GM19463 (cell line): ENCODE data around the gene C9.
"Not testable (repeated sequence)": the region's sequence is repeated elsewhere in the genome, so short reads cannot be mapped to it uniquely, and the experiment has no call there.

Experiments used
- ATAC-seq: cut with Tn5 transposase; IDR thresholded peaks from one replicate; pipeline ENCODE4 v1.9.1; 2021; ENCODE audit warnings: mild to moderate bottlenecking, moderate library complexity; ENCODE audit not compliant: unreplicated experiment

C9 gene

DNA sequence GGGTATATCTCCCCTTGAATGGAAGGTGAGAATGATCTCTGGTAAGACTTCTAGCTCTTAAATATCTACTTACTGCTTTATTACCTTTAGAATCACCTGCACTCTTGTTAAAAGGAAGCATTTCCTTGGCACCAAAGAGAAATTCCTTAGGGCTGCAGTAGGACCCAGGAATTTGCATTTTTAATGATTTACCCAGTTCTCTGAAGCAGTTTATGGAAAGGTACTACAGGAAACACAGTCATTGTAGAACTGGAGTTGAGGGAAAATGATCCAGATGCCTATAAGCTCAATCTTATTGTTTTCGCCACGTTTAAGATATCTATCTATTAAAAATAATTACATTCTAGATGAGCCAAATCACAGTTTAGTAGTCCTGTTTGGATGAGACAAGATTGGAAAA, 9.5 kb upstream of the C9 start:
- ATAC-seq, result no peak

- ATAC-seq, result no peak
These were observed 7.0 kb upstream of the C9 start for GRCh38 chr5:39371367-39371635.

DNA sequence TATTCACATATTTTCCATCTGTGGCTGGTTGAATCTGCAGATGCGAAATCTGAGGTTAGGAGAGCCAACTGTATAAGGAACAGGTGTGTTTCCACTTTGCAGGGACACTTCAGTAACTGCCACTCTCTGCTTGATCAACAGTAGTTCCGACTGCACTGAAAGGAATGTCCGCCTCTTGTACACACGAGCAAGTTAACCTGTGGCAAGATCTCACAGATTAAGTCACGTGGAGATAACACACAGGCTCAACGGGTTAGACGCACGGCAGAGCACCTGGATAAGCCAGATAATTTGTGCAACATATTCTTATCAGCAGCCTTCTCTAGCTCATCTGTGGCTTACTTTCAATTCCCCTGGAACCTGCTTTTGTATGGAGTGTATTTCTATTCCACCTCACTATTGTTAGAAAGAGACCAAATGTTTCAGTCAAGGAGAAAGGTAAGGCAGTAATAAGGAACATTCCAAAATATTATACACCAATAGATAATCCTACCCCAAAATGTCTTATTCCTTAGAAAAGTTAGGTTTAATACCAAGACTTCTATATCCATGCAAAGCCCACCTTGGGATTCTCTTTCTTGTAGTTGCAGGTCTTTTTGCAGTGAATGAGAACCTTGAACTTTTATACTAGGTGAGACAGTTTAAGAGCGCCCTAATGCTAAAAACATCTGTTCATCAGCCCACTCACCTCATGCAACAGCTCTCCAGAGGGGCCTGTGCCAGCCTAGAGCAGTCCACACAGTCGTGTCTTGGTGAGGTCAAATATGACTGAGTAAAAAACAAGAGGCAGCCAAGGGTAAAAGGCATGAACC, 6.5 kb upstream of the C9 start:
- ATAC-seq, result no peak

DNA sequence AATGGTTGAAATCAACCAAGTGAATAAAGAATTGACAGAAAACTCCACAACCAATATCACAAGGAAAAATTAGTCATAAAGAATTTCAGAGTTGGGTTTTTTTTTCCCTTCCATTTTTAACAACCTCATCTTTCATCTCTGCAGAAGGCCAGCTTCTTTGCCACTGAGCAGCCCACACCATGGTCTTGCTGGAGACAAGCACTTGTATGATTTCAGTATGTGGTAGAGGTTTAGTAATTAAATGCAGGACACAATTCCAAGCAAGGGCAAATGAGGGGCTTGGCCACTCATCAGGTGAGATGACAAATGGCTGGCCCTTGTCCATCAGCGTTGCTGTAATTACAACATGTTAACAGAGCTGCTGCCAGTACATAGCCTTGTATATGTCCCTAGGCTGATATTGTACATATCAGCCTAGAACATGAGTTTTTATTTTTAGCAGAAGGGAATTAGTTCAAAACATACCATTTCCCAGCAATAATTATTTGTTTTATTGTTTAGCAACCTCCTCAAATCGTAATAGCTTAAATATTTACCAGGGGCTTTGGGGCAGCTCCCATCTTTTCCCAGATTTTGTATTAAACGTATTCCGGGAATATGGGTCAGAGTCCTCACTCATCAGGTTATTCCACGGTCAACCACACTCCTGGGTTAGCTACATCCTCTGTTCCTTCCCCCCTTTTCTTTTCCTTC, 5.0 kb upstream of the C9 start:
- no peak for ATAC-seq

DNA sequence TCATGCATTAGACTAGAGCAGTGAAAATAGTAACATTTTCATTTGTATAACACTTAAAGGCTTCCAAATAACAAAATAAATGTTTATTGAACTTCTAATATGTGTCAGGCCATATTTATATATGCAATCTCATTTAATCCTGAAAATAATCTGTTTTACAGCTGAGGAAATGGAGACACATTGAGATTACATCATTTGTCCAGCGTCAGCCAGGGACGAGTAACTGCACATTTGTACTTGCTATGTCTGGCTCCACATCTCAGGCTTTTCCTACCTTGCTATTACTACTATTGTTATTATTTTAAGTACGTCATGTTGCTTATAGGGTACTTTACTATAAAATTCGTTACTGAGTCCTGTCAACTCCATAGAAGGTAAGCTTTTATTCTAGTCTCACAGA, 3.8 kb upstream of the C9 start:
- ATAC-seq, result no peak

DNA sequence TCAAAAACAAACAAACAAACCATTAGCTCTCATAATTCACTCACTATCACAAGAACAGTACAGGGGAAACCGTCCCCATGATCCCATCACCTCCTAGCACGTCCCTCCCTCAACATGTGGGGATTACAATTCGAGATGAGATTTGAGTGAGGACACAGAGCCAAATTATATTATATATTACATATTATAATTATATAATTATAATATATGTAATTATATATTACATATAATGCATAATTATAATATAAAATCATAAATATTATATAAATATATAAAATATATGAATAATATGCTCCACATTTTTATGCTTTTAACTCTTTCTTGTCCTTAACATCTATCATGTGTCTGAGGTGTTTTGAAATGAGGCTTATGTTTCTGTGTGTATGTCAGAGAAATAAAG, 3.4 kb upstream of the C9 start:
- ATAC-seq, result no peak

DNA sequence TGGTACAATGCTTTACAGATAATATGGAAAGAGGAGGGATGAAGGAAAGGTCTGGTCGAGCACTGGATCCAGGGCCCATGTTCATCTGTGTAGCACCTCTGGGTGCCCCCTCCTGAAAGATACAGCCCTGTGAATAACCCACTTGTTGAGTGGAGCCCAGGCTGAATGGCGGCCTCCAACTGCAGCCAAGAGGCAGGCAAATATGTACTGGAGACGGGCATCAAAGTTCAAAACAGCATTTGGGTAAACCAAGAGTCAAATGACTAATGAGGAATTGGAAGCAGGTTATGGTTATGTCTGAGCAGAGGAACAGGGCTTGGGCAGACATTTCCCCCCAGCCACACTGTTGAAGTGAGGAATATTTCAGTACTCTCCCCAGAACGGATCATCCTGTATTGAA, 1.1 kb downstream of the C9 start:
- ATAC-seq, result no peak

GRCh38 chr5:39362646-39363045, 1.6 kb downstream of the C9 start:
- ATAC-seq, result no peak

DNA sequence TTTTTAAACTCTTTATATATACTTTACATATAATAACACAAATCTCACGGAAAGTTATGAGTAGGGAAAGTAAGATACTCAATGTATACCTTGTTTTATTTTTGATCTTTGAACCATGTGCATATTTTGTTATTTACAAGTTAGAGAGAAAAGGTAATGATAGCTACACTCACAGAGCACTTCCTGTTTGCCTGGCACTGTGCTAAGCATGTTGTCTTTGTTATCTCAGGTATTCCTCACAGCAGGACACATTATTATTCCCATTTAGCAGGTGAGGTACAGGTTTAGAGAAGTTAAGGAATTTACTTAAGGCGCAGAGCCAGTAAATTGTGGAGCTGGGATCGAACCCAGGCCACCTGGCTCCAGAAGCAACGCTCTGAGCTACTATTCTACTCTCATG, 3.0 kb downstream of the C9 start:
- ATAC-seq, result no peak

GRCh38 chr5:39360471-39361111, 3.7 kb downstream of the C9 start:
- no peak for ATAC-seq

DNA sequence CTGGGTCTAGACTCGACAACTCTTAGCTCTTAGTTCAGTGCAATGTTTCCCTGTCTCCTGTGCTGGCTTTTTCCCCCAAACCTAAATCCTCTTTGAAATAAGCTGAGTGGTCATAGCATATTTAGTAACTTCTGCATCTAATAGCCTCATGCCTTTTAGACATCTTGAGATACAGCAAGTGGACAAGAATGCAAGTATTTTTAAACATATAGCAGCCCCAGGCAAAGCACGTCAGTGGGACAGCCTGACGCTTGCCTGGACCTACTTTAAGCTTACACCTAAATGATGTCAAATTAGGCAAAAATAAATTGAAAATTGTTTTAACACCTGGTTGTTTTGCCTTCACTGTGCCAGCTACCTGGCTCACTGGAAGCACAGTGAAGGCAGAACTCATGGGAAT, 8.0 kb downstream of the C9 start:
- ATAC-seq, result no peak

GRCh38 chr5:39355324-39355723, 9.0 kb downstream of the C9 start:
- no peak for ATAC-seq

DNA sequence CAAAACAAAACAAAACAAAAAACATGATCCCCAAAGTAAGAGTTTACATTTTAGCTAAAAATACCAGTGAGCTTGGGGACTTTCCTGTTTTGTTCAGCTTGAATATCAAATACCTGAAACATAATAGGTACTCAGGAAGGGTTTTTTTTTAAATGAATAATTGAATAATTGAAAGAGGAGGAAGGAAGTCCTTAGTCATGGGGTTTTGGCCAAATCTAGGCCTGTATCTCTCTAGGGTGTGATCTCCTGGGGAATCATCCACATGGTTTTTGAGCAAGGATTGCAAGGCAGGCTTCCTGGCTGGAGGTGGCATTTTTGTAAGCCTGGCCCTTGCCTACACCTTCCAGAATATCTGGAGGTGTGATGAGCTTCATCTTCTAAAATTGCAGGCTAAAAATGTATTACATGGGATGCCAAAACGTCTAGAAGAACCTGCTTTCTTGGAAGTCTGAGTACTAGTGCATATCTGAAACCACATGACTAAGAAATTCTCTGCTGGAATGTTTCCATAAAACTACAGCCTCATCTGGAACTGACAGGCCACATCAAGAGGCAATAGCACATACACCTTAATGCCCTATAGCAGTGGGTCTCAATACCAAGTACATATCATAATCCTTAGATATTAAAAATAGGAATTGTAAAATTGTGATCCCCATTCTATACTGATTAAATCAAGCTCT, 10.4 kb downstream of the C9 start:
- ATAC-seq, result no peak

- ATAC-seq, result no peak
These were observed 11.3 kb downstream of the C9 start for GRCh38 chr5:39352951-39353350.

DNA sequence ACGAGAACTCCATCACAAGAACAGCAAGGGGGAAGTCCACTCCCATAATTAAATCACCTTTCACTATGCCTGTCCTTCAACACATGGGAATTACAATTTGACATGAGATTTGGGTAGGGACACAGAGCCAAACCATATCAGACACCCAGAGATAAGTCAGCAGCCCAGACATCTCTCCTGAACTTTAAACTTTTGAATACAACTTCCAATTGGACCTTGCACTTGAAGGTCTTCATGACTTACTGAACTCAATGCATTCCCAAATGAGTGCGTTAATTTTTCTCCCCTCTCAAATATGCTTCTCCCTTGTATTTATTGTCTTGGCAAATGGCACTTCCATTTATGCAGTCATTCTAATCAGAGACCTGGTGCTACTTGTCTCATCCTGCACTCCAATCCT, 12.1 kb downstream of the C9 start:
- ATAC-seq, result no peak

- no peak for ATAC-seq
These were observed 14.8 kb downstream of the C9 start for GRCh38 chr5:39349484-39349883.

GRCh38 chr5:39342460-39342859, 21.8 kb downstream of the C9 start:
- ATAC-seq, result no peak

GRCh38 chr5:39341896-39342295, 22.4 kb downstream of the C9 start:
- ATAC-seq, result no peak

DNA sequence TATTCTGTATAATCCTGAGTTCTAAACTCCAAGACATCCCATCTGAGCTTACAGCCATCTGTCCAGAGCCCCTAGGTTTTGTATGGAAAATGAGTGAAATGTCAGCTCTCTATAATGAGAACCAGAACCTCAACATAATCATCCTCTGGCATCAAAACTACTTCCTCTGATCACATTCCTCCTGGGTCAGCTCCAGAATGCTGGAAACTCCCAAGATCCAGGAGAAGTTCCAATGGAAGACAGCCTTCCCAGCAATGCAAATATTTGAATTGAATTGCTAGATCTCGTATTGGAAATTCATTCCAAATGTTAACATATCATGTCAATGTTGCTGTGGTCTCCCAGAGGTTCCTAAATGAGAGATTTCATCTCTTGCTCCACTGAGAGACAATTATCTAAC, 23.8 kb downstream of the C9 start:
- ATAC-seq, result no peak

GRCh38 chr5:39337252-39337915, 26.9 kb downstream of the C9 start:
- ATAC-seq, result no peak

DNA sequence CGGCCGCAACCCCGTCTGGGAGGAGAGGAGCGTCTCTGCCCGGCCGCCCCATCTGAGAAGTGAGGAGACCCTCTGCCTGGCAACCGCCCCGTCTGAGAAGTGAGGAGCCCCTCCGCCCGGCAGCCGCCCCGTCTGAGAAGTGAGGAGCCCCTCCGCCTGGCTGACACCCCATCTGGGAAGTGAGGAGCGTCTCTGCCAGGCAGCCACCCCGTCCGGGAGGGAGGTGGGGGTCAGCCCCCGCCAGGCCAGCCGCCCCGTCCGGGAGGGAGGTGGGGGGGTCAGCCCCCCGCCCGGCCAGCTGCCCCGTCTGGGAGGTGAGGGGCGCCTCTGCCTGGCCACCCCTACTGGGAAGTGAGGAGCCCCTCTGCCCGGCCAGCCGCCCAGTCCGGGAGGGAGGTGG, 30.0 kb downstream of the C9 start:
- ATAC-seq, result not testable (repeated sequence)
